GM18505 (cell line): Measurements from ENCODE around the gene CERK.

ENCODE experiments used
- ATAC-seq: cut with Tn5 transposase; IDR thresholded peaks from one replicate; pipeline ENCODE4 v1.9.1; 2021; ENCODE audit not compliant: unreplicated experiment
- POLR2A ChIP-seq: IDR thresholded peaks from 4 replicates; pipeline ENCODE4 v1.6.1; 2011; ENCODE audit warnings: borderline replicate concordance; ENCODE audit not compliant: insufficient read depth, insufficient read length; ENCODE audit errors: extremely low read depth

The CERK gene

DNA sequence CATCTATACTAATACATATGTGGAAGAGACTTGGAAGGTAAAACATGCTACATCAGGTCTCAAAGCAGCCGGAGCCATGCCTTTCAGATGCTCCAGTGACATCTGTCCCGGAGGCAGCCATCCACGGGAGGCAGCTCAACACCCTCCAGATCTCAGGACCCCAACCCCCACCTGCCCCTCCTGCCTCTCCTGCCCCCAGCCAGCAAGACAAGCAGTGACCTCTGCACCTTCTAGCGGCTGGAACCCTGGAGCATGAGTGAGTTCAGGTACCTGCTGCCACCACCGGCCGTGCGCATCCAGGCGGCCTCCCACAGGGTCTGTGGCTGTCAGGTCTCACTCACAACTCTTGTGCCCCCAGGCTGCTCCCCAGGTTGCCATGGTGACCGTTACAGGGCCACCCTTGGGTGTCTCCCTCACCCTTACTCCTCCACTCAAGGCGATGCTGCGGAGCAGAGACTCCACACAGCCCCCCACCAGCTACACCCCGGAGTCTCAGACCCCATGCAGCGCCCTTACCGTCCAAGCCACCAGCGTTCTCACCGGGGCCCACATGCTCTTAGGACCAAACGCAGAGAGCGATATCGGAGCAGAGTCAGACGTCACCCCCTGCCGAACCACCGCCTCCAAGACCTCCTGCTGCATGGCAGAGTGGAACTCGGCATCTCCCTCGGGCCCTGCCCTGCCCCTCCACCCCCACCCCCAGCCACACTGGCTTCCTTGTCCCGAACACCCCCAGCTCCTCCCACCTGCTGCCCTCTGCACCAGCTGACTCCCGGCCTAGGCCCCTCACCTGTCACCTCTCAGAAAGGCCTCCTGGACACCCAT, 34.7 kb downstream of the CERK start:
- ATAC-seq = no peak
- no peak for TF ChIP-seq POLR2A

DNA sequence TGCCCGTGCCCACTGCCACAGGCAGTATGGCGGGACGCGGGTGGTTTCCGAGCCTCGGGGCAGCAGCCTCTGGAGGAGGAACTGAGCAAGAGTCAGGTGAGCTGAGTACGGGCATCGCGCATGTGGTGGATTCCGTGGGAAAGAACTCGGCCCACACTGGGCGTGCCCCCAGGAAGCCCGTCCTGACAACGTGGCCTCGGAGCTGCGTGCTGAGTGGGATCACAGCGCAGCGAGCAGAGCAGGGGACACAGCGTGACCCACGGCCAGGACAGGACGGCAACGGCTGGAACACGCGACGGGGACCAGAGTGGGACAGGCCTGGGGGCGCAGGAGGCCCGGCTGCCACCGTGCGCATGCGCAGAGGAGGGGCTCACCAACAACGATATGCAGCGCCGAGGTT, 36.8 kb downstream of the CERK start:
- no peak for TF ChIP-seq POLR2A
- ATAC-seq = no peak

DNA sequence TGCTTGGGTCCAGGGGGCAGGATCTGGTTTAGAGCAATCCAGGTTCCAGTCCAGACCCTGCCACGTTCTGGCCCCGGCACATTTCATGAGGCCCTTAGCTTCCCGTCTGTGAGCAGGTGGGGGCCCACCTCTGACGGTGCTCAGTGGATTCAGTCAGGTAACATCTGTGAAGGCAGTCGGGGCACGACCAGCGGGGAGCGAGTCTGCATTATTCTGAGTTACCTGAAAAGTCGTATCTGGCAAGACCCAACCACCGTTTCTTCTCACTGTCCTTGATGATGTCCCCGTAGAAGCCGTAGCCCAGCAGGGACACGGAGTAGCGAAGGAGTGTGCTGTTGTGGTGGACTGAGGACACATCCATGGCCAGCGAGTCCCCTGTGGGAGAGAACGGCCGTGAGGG, 39.0 kb downstream of the CERK start:
- no peak for TF ChIP-seq POLR2A
- ATAC-seq = no peak

DNA sequence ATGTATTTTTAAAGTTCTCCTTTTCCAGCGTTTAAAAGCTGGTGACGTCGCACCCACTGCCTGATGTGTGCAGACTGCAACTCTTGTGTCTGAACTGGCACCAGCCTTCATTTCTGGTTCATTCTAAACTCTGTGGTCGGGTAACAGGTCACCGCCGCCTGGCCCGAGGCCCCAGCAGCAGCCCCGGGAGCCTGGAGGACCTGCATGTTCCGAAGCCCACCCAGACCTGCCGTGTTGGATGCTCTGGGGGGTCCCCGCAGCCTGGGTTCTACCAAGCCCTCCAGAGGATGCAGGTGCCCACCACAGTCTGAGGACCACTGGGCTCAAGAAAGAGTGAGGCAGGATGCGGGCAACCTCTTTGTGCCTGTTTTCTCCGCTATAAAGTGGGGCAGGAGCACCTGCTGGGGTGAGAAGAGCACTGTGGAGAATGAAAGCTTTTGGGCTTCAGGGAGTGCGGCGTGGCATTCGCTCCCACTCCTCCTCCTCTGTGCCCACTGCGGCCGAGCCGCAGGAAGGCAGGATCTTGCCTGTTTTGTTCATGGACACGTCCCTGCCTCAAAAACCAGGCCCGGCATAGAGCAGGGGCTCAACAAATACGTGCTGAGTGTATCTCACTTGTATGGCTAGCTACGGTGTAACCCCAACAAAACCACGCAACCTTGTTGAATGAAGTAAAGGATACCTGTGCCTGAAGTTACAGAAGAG, 40.1 kb downstream of the CERK start:
- no peak for TF ChIP-seq POLR2A
- ATAC-seq = no peak

DNA sequence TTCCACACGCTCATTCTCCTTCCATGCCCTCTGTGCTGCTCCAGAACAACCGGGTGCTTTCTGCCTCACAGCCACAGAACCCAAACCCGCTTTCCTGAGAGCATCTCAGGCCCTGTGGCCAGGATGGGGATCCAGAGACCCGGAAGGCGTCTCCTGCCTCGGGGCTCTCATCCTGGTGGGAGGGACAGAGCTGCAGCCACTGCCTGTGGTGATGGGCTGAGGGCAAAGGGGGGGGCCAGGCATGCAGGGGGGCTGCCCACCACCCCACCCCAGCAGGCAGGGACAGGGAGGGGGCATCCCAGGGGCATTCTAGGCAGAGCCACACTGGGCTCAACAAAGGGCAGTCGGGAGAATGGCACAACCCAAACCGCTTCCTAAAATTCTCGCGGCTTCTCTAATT, 41.4 kb downstream of the CERK start:
- no peak for ATAC-seq

DNA sequence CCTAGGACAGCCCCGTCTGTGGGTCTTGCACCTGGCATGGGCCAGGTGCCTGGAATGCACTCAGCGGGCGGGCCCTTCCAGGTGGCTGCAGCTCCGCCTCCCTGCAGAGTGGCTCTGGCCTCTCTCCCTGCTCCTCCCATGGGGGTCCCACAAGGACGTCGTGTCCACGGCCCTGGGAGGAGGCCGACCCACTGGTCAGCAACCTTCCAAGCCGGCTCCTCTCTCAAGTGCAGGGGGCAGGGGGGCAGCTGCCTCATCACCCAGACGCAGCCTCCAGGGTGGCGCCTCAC, 41.9 kb downstream of the CERK start:
- no peak for TF ChIP-seq POLR2A
- ATAC-seq = no peak

More for the DNA sequence above, 41.4 kb downstream of the CERK start:
- no peak for TF ChIP-seq POLR2A

DNA sequence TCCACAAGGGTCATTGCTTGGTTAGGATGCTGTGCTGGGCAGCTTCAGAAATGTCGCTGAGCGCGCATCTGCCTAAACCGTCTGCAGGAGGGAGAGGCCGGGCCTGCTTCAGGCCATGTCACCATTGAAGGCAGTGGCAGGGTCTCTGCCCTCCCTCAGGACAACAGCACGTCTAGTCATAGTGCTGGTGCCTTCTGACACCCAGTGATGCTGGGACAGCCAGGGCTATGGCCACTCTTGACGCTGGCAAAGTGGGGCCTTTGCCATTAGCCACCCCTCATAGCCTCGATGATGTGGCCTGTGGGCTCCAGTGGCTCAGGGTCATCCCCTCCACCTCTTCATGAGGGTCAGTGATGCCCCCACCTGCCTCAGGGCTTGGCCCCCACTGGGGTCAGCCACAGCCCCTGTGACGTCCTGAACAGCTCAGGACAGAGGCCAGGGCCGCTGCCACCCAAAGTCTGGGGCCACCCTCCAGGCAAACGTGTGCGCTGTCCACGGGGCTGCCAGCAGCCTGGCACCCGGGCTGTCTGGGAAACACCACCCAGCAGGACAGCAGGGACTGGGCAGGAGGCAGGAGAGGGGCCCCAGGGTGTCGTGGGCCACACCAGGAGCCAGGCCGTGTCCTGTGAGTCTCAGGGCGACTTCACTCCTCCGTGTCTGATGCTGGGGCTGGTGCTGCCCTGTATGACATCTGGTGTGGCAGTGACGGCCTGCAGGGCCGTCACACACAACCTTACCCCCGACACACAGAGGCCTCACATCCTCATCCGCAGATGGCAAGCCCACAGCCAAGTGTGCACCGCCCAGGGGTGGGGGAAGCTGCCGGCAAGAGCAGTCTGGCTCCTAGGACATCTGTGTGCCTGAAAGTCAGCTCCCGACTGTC, 42.5 kb downstream of the CERK start:
- TF ChIP-seq POLR2A = no peak
- no peak for ATAC-seq

DNA sequence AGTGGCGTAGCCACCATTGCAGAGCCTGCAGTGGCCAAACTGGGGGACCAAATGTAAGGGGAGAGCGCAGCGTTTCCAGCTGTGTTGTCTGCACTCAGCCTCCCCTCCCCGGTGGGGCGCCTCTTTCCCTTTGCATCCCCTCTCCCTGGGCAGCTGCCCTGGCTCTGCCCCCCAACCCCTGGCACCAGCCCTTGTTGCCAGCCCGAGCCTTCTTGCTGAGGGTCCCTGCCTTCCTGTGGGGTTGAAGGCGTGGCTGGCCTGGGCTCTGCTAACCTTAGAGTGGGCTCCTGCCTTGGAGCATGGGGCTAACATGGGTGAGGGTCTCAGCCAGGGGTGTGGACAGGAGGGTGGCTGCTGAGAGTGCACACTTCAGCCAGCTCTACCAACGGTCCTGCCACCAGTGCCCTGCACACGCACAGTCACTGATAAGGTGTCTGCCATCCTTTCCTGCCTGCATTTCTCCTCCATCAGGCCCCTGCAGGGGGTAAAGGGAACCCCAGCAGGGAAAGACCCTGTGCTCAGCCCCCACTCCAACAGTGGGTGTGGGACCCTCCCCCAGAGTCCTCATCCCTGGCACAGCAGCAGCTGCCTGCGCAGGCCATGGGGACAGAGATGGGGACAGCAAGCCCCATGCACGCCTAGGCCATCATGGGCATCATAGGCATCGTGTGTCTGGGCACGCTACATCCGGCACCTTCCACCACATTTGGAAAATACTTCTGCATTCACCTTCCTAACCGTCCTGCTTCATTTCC, 43.5 kb downstream of the CERK start:
- no peak for ATAC-seq
- no peak for TF ChIP-seq POLR2A

DNA sequence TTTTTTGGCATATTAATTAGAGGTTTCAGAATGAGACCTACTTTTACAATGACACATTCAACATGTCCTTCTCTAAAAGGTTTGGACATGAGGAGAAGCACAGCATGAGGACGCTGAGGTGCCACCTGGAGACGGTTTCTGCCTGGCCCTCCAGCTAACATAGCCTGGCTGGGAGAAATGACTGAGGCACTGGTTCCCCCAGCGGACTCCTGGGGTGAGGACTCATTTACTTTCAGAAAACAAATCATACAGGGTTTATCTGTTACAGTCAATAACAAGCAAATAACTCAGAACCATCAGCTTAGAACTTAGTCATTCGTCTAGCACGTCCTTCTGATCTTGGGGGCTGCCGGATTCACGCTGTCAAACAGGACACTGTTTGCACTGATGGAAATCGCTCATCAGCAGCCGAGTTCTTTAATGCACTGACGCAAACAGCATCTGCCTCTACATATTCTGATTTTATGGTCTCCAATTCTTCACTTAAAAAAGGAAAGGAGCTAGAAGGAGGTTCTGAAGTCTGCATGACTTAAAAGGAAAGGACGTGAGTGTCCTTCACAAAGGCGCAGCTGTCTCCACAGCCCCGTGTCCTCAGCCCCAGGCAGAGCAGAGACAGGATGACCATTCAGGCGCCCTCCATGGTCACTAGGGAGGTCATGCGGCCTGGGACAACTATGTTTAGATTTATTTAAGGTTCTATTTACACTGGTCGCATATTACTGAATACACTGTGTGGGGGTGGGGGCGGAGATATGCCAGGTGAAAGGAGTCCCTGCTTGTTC, 44.2 kb downstream of the CERK start:
- TF ChIP-seq POLR2A = no peak
- ATAC-seq = no peak

DNA sequence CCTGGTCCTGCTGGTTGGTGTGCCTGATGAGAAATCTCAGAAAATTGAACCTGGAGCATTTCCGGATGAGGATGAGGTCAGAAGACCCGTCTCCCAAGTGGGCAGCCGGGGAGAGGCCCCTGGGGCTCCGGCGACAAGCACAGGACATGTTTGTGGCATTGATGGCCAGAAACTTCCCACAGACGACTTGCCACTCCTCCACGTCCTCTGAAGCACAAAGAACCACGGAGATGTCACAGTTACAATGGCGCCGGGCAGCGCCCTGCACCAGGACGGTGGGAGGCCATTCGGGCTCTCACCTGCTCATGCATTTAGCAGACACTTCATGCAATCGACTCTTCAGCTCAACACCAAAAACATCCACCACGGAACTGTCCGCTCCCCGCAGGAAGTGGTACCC, 46.5 kb downstream of the CERK start:
- no peak for ATAC-seq
- no peak for TF ChIP-seq POLR2A

DNA sequence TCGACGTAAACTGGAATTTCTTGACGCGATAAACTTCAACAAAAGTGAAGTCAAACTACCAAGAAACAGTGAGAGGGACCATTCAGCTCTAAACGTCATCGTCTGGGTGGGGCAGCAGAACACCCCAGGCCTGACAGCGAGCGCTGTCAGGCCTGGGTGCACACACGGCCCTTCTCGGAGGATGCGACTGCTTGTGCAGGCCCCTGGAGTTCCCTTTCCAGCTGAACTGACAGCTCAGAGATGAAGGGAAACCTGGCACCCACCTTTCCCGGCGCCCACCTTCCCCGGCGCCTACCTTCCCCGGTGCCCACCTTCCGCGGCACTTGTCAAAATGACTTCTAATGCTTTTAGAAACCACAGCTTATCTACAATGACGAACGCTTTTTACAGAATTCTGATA, 47.9 kb downstream of the CERK start:
- ATAC-seq = no peak
- TF ChIP-seq POLR2A = no peak

DNA sequence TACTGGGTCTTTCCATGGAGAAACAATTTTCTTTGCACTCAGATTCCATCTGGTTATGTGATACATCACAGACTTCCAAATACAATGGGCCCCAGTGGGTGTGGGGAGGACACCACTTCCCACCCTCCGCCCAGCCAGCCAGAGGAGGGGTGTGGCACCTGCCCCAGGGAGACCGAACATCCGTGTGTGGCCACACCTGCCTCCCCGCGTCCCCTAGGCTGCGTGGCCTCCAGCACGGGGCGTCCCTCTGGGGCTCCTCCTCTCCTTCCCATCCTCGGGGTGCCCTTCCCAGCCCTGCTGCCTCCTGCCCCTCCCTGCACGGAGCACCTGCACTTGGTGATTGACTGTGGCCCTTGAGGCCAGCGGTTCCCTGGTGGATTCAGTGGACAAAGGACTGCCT, 49.1 kb downstream of the CERK start:
- ATAC-seq = no peak
- TF ChIP-seq POLR2A = no peak
